Lower leg skin (tissue), 4 donors: ENCODE measurements around the gene RIMKLB. TPM values are rescaled to one million over a fixed set of nuclear protein-coding genes. Genes with fewer than 3 reads are reported as not detected.

Source experiments
- DNase-seq, 2 donors: peaks; one replicate each; pipeline ENCODE4 v3.0.0-alpha.2; 2019; ENCODE audit warnings: low spot score in 2 of 2
- H3K4me3 ChIP-seq: fragments of 200-600 bp; sonication (generic); 2 replicates; pipeline ENCODE4 v1.5.1; 2017; ENCODE audit warnings: mild to moderate bottlenecking, low read depth; ENCODE audit not compliant: poor library complexity, severe bottlenecking
- POLR2A ChIP-seq, 2 donors: fragments of 450-650 bp; IDR thresholded peaks; one replicate each; pipeline ENCODE4 v1.6.1; 2016 to 2017; ENCODE audit warnings: antibody characterized with exemption in 2 of 2, mild to moderate bottlenecking in 1 of 2, moderate library complexity in 1 of 2
- WGBS, 2 donors: methylation state at CpG; one replicate each; pipeline ENCODE4 v1.1.5; 2018; 5-methylcytosine and 5-hydroxymethylcytosine counted together
- intact Hi-C: fragments of 100-400 bp; cut with DNase I; formaldehyde crosslinking; loops from one replicate; pipeline ENCODE4 v1.15.0; 2023; ENCODE audit warnings: low total_unique reads
- total RNA-seq, 4 donors: library from RNA; depleted of rRNA; stranded (reverse); fragments of >200 nt; gene quantifications; one replicate each; pipeline ENCODE4 v1.1.0, GENCODE V29; 2016
- TF ChIP-seq, protein P1 (sequence below), 3 donors: fragments of 450-650 bp; IDR thresholded peaks; one replicate each; pipeline ENCODE4 v1.5.1; 2016; ENCODE audit warnings: antibody characterized with exemption in 3 of 3, mild to moderate bottlenecking in 3 of 3, moderate library complexity in 2 of 3

Gene RIMKLB
- total RNA-seq, 4 donors from 2014 or later, result 5.8 to 17.9 (median 11.8) TPM

DNA sequence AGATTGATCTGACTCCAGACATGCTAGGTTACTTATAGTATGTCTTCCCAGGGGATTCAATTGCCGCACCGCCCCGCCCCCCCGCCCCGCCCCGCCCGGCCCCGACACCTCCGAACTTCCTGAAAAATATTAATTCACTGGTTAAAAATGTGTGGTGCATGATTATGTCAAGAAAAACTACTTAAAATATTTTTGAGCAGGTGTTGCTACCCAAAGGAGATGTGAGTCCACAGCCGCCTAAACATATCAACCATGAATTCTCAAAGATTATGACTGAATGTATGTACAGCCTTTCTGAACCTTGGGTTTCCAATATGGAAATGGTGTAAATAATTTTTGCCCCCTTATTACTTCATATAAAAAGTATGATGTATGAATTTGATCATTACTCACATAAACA, 2.7 kb upstream of the RIMKLB start:
- intact Hi-C loops, result no loop called here
- TF ChIP-seq POLR2A (IDR thresholded peaks at IDR 0.05), result no peak
- TF ChIP-seq, protein P1, sequence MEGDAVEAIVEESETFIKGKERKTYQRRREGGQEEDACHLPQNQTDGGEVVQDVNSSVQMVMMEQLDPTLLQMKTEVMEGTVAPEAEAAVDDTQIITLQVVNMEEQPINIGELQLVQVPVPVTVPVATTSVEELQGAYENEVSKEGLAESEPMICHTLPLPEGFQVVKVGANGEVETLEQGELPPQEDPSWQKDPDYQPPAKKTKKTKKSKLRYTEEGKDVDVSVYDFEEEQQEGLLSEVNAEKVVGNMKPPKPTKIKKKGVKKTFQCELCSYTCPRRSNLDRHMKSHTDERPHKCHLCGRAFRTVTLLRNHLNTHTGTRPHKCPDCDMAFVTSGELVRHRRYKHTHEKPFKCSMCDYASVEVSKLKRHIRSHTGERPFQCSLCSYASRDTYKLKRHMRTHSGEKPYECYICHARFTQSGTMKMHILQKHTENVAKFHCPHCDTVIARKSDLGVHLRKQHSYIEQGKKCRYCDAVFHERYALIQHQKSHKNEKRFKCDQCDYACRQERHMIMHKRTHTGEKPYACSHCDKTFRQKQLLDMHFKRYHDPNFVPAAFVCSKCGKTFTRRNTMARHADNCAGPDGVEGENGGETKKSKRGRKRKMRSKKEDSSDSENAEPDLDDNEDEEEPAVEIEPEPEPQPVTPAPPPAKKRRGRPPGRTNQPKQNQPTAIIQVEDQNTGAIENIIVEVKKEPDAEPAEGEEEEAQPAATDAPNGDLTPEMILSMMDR (IDR thresholded peaks at IDR 0.05), result no peak
- no peak overlapping the region for H3K4me3 ChIP-seq
- DNase-seq, result no peak
- WGBS, 2 donors, result 69 to 88% methylated on average over 10 of the region's 10 CpGs

GRCh38 chr12:8696442-8697090, 1.2 kb upstream of the RIMKLB start:
- 16 to 26% methylated on average over 6 of the region's 6 CpGs for WGBS, 2 donors
- peak overlapping the region; percentile 65 for H3K4me3 ChIP-seq
- intact Hi-C loops, result no loop called here

GRCh38 chr12:8697120-8697475, 693 bp upstream of the RIMKLB start:
- no peak for DNase-seq
- intact Hi-C loops, result no loop called here
- TF ChIP-seq, protein P1 (IDR thresholded peaks at IDR 0.05), result no peak
- TF ChIP-seq POLR2A (IDR thresholded peaks at IDR 0.05), result no peak
- 0 to 2% methylated on average over 21 of the region's 21 CpGs for WGBS, 2 donors
- peak overlapping the region; percentile 65 for H3K4me3 ChIP-seq

More at GRCh38 chr12:8696442-8697090, 1.2 kb upstream of the RIMKLB start:
- no peak for DNase-seq
- no peak for TF ChIP-seq POLR2A (IDR thresholded peaks at IDR 0.05)
- TF ChIP-seq, protein P1 (IDR thresholded peaks at IDR 0.05), result no peak

DNA sequence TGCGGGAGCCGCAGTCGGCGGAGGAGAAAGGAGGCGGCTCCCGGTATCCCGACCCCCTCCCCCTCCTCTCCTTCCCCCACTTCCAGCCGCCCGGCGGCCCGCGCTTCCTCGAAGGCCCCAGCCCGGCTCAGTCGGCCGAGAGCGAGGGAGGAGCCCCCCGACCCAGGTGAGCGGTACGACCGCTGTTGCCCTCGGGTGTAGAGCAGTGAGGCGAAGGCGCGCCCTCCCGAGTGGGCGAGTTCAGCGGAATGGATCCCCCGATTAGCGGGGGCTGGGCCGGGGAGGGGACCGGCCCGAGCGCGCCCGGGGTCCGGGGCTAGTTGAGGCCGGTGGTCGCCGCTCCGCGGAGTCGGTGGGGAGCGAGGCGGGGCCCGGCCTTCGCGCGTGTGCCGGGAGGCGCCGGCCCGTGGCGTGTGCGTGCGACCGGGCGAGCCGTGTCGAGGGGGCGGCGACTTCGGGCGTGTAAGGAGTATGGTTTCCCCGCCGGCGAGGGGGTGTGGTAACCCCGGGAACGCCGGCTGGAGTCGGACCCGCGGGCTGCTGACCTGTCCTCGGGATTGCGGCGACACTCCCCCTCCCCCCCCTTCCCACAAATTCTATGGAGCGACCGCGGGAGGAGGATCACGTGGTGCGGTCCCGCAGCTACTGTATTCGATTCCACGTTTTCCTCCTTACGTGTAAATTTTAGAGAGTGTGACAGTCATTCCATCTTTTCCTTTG, 501 bp downstream of the RIMKLB start:
- 0% methylated on average over 39 to 73 of the region's 85 CpGs for WGBS, 2 donors
- intact Hi-C loops, result no loop called here
- TF ChIP-seq POLR2A (IDR thresholded peaks at IDR 0.05), result no peak
- TF ChIP-seq, protein P1 (IDR thresholded peaks at IDR 0.05), result no peak
- peak; percentile 38 to 92 for DNase-seq
- peak overlapping the region; percentile 83 for H3K4me3 ChIP-seq

- WGBS, 2 donors, result 8 to 23% methylated on average over 2 of the region's 2 CpGs
- no peak for DNase-seq
- no peak for TF ChIP-seq POLR2A (IDR thresholded peaks at IDR 0.05)
- TF ChIP-seq, protein P1 (IDR thresholded peaks at IDR 0.05), result no peak
- H3K4me3 ChIP-seq, result no peak overlapping the region
- intact Hi-C loops, result no loop called here
Observed at GRCh38 chr12:8698879-8699278, 1.1 kb downstream of the RIMKLB start.
